HG03565 (cell line): Measurements from ENCODE around the gene SLC6A18.

Experiments used
- ATAC-seq: cut with Tn5 transposase; IDR thresholded peaks from one replicate; pipeline ENCODE4 v1.9.1; 2021; ENCODE audit warnings: mild to moderate bottlenecking, moderate library complexity; ENCODE audit not compliant: unreplicated experiment

SLC6A18 gene

DNA sequence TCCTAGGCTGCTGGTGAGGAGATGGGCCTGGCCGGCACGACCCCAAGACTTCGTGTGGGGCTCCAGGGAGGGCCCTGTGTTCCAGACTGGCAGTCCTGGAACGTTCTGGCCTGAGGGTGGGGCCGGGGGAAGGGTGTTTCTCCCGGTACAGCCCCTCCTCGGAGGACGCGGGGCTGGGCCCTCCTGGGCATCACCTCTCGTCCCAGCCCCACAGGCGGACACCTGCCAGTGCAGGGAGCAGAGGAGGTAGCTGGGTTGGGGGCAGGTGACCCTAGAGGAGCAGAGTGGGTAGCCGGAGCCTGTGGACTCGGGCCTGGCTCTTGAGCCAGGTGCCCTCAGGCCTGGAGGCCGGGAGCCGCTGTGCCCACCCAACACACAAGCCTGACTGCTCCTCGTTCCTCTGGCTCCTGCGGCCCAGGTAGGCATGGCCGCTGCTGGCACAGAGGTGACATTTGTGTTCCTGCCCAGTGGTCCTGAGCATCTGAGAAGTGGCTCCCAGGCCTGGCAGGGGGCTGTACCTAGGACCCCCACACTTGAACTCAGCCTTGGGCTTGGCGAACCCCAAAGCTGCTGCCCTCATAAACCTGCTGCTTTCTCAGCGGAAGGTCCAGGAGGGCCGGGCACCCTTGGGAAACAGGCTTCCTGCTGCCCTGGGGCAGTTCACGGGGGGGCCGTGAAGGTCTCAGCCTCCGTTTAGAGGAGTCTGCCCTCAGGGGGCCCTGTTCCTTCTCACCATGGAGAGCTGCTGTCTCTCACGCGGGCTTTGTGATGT is 23.0 kb upstream of the SLC6A18 start:
- ATAC-seq, result no peak

- no peak for ATAC-seq
These were observed 22.4 kb upstream of the SLC6A18 start for GRCh38 chr5:1202798-1203185.

DNA sequence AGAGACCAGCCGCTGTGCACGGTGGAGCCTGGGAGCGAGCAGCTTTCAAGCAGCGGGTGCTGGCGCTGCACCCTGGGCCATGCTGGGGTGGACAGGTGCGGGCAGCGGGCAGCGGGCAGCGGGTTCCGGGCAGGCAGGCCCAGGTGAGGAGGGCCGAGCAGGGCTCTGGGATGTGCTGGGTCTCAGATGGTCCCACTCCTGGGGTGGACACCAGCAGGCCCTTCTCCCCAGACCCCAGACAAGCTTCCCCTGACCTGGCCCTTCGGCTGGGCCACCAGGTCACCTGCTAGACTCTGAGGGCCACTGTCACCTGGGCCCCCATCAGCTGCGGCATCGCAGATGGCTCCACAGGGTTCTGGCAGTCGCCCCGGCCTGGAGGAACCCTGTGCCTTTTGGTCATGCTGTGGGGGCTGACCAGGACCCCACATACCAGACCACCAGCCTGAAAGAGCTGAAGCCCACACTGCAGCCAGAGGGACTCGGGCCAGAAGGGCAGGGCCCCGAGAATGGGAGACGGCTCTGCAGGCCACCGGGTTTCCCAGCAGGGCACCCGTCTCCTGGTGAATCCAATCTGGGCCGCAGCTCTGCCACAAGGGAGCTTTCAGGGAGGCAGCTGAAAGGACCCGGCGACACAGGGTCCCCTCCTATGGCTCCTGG is 21.7 kb upstream of the SLC6A18 start:
- no peak for ATAC-seq

- ATAC-seq, result no peak
These were observed 21.1 kb upstream of the SLC6A18 start for GRCh38 chr5:1203968-1204692.

DNA sequence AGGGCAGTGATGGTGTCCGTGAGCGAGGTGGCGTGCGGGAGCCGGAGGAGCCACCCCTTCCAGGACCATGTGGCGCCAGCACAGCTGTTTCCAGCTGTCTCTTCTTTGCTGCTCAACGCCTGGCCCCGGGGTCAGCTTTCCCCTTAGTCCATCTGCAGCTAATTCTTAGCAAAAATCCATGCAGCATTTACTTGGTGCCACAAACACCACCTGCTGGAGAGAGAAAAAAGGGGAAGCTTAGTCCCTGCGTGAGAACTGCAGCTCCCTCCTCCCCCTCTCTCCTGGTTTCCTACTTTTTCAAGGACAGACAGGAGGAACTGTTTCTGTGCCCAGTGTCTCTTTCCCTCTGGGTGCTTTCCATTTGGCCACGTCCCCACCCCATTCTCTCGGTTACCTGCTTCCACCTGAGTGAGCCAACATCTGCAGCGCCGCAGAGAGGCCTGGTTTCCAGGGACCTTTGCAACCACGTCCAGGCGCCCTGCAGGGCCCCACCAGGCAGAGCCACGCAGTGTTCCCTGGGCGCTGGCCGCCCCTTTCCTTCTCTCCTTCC is 20.4 kb upstream of the SLC6A18 start:
- ATAC-seq, result no peak

DNA sequence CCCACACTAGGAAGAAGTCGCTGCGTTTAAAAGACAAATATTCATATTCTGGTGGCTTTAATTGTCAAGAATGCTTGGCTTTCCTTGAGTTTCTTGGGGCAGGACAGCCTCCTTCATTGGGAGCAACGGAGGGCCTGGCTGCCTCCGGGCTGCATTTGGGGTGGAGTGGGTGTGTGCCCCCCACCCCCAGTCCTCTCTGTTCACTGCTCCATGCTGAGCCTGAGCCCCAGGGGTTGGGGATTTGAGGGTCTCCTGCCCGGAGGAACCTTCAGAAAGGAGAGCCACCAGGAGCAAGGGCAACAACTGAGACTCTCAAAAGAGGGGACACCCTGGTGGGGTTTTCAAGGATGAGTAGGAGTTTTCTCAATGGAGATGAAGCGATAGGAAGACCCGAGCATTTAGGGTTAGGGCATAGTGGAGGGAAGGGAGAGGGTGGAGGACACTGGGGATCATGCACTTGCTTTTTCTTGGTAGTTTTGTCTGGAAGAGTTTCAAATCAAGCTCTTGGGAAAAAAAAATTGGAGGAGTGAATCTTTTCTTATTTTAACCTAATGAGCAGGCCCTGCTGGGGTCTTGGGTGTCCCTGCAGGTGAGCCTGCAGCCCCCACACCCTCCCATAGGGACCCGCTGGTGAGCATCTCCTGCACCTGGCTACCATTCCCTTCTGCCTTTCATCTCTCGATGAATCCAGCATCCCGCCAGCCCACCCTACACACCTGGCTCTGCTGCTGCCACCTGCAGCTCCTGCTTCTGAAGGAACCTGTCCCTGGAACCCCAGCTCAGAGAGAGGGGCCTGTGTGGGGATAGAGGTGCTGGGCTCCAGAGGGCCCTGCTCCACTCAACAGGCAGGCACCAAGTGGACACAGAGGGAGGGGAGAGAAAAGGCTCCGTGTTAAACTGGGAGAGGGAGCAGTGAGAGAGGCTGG is 19.7 kb upstream of the SLC6A18 start:
- no peak for ATAC-seq

- ATAC-seq, result no peak
These were observed 18.4 kb upstream of the SLC6A18 start for GRCh38 chr5:1206521-1207412.

- ATAC-seq, result no peak
These were observed 17.6 kb upstream of the SLC6A18 start for GRCh38 chr5:1207555-1207954.

- ATAC-seq, result no peak
These were observed 16.9 kb upstream of the SLC6A18 start for GRCh38 chr5:1208221-1208742.

- no peak for ATAC-seq
These were observed 16.3 kb upstream of the SLC6A18 start for GRCh38 chr5:1208743-1209488.

DNA sequence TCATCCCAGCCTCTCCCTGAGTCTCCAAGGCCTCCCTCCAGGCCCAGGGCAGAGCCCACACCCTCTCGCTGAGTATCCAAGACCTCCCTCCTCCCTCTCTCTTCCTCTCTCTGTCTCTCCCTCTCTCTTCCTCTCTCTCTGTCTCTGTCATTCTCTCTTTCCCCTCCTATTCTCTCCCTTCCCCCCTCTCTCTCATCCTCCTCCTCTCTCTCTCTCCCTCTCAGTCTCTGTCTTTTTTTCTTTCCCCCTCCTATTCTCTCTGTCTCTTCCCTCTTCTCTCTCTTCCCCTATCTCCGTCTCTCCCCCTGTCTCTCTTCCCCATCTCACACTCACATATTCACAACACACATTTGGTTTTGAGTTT is 15.7 kb upstream of the SLC6A18 start:
- no peak for ATAC-seq

- ATAC-seq, result no peak
These were observed 15.0 kb upstream of the SLC6A18 start for GRCh38 chr5:1209896-1210776.

DNA sequence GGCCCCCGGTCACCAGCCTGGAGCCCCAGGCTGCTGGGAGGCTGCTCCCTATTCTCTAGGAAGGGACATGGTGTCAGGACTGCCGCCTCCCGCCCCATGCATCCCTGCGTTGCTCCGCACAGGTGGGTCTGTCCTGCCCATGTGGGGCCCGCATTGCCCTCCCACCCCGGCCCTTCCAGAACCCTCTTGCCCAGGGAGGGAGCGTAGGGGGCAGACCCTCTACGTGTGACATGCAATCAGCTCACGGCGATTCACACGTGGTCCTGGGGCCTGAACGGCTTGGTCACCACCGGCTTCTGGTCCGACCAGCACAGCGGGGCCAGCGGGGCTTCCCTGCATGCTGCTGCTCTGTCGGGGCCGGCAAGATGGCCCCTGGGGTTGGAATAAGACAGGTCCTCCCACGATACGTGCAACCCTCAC is 14.3 kb upstream of the SLC6A18 start:
- ATAC-seq, result no peak

DNA sequence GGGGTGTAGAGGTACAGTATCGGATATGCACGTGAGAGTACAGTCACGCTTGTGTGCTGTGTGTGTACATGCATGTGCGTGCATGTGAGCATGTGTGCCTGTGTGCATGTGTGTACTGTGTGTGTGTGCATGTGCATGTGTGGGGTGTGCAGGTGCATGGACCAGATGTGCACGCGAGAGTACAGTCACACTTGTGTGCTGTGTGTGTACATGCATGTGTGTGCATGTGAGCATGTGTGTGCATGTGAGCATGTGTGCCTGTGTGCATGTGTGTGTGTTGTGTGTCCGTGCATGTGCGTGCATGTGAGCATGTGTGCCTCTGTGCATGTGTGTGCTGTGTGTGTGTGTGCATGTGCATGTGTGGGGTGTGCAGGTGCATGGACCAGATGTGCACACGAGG is 13.5 kb upstream of the SLC6A18 start:
- no peak for ATAC-seq

DNA sequence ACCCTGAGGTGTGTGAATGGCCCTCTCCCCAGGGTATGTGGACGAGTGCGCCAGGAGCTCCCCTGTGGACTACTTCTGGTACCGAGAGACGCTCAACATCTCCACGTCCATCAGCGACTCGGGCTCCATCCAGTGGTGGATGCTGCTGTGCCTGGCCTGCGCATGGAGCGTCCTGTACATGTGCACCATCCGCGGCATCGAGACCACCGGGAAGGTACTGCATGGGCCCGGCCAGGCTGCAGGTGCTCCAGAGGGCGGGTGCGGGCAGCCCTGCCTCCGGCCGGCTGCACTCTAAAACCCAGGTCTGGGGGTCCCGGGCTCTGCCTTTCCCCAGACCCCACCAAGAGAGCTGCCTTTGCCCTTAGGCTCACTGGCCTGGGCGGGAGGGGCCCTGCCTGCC is 12.9 kb upstream of the SLC6A18 start:
- no peak for ATAC-seq

DNA sequence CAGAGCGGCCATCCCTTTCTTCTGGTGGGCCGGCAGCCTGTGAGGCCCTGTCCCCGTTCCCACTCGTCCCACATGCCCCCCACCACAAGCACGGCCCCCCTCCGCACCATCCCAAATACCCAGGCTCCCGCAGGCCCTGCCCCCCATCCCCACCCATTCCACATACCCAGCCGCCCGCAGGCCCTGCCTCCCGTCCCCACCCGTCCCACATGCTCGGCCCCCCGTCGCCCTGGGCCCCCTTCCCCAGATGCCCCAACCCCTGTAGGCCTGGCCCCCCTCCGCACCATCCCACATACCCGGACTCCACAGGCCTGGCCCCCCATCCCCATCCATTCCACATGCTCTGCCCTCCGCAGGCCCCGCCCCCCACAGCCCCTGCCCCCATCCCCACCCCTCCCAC is 12.3 kb upstream of the SLC6A18 start:
- ATAC-seq, result no peak

GRCh38 chr5:1213508-1214162 is 11.5 kb upstream of the SLC6A18 start:
- ATAC-seq, result no peak
